Endodermal cell (in vitro differentiated cells): ENCODE measurements around the gene MYO5B. TPM values are rescaled to one million over a fixed set of nuclear protein-coding genes. Genes with fewer than 3 reads are reported as not detected.
"Not testable (repeated sequence)": the region's sequence is repeated elsewhere in the genome, so short reads cannot be mapped to it uniquely, and the experiment has no call there.

Experiments
- DNase-seq: peaks from one replicate; pipeline ENCODE4 v3.0.0-alpha.2; 2017
- H3K27ac ChIP-seq: 2 replicates; pipeline ENCODE4 v1.5.1; 2013; ENCODE audit warnings: mild to moderate bottlenecking, low read depth, low read length, moderate library complexity
- H3K27me3 ChIP-seq: 2 replicates; pipeline ENCODE4 v1.6.1; 2013; ENCODE audit warnings: mild to moderate bottlenecking, low read length, moderate library complexity; ENCODE audit not compliant: insufficient read depth, control insufficient read depth, poor library complexity, severe bottlenecking
- H3K36me3 ChIP-seq: 2 replicates; pipeline ENCODE4 v1.7.0; 2013; ENCODE audit warnings: mild to moderate bottlenecking, low read length, moderate library complexity; ENCODE audit not compliant: control insufficient read depth, insufficient read depth
- H3K4me1 ChIP-seq: one replicate; pipeline ENCODE4 v1.7.0; 2013; ENCODE audit warnings: low read length; ENCODE audit not compliant: control insufficient read depth, insufficient read depth
- H3K4me3 ChIP-seq: 2 replicates; pipeline ENCODE4 v1.5.1; 2013; ENCODE audit warnings: mild to moderate bottlenecking, low read length, moderate library complexity
- H3K9ac ChIP-seq: 2 replicates; pipeline ENCODE4 v1.6.1; 2013; ENCODE audit warnings: mild to moderate bottlenecking, low read length, moderate library complexity; ENCODE audit not compliant: poor library complexity, severe bottlenecking; ENCODE audit errors: extremely low read depth
- H3K9me3 ChIP-seq: 2 replicates; pipeline ENCODE4 v1.6.1; 2013; ENCODE audit warnings: mild to moderate bottlenecking, low read length, moderate library complexity; ENCODE audit not compliant: control insufficient read depth
- H3K27ac Mint-ChIP-seq: 2 replicates; pipeline ENCODE4 v1.8.0; 2020; ENCODE audit warnings: mixed read lengths
- H3K27me3 Mint-ChIP-seq: 2 replicates; pipeline ENCODE4 v1.8.0; 2021; ENCODE audit warnings: mild to moderate bottlenecking, mixed read lengths; ENCODE audit not compliant: insufficient read depth
- H3K36me3 Mint-ChIP-seq: 2 replicates; pipeline ENCODE4 v1.8.0; 2020; ENCODE audit warnings: low read depth, mixed read lengths
- H3K4me1 Mint-ChIP-seq: 2 replicates; pipeline ENCODE4 v1.8.0; 2020; ENCODE audit warnings: mixed read lengths
- H3K4me3 Mint-ChIP-seq: 2 replicates; pipeline ENCODE4 v1.8.0; 2020; ENCODE audit warnings: mild to moderate bottlenecking, moderate library complexity, mixed read lengths
- H3K9me3 Mint-ChIP-seq: 2 replicates; pipeline ENCODE4 v1.8.0; 2020; ENCODE audit warnings: mild to moderate bottlenecking, mixed read lengths
- CTCF ChIP-seq: fragments of 200-600 bp; sonication (generic); conservative IDR thresholded peaks from 2 replicates; pipeline ENCODE4 v1.5.0; 2021; ENCODE audit warnings: antibody characterized with exemption, mild to moderate bottlenecking
- WGBS, 2 experiments: methylation state at CpG; one replicate each; pipeline versions ENCODE4 v1.1.5 to v1.1.7; 2013; ENCODE audit warnings: missing lambda C conversion rate in 2 of 2, mixed read lengths in 1 of 2; ENCODE audit not compliant: insufficient coverage in 1 of 2, insufficient read length in 1 of 2; 5-methylcytosine and 5-hydroxymethylcytosine counted together
- total RNA-seq, 2 donors: library from RNA; stranded (reverse); fragmentation: NEBNext Ultra II Directional in 1 of 2; extraction: Animal tissue kit (Norgen Biotek cat#: 25700) in 1 of 2; gene quantifications; 2 replicates in 1 of 2; 3 replicates in 1 of 2; pipeline ENCODE4 v1.2.1, GENCODE V29; 2021

Gene MYO5B
- total RNA-seq, 2 donors from 2014 or later, result 12.2 to 16.8 TPM

- Histone ChIP-seq H3K4me3 (no peak overlapping the region), H3K27ac (peak overlapping the region; percentile 12), H3K9ac (no peak overlapping the region), H3K36me3 (no peaks in the 10 kb centered on the region), H3K4me1 (peaks cover 27% of the 10 kb centered on the region), H3K9me3 (no peaks in the 10 kb centered on the region), H3K27me3 (no peaks in the 10 kb centered on the region)
- H3K4me1 Mint-ChIP-seq, result peaks cover 75% of the 10 kb centered on the region
- no peak for DNase-seq
- no peaks in the 10 kb centered on the region for H3K9me3 Mint-ChIP-seq
- TF ChIP-seq CTCF, result no peak
- H3K4me3 Mint-ChIP-seq, result no peak overlapping the region
- H3K27me3 Mint-ChIP-seq, result peaks cover 27% of the 10 kb centered on the region
- H3K36me3 Mint-ChIP-seq, result no peaks in the 10 kb centered on the region
- WGBS, 2 experiments, result 88 to 92% methylated on average over 9 to 15 of the region's 15 CpGs
- H3K27ac Mint-ChIP-seq, result no peak overlapping the region
These were observed 302.6 kb downstream of the MYO5B start for GRCh38 chr18:49892148-49892924.

GRCh38 chr18:49890041-49890440 lies 304.9 kb downstream of the MYO5B start:
- no peaks in the 10 kb centered on the region for H3K9me3 ChIP-seq
- H3K36me3 Mint-ChIP-seq, result no peaks in the 10 kb centered on the region
- H3K27me3 ChIP-seq, result no peaks in the 10 kb centered on the region
- TF ChIP-seq CTCF, result no peak
- H3K9ac ChIP-seq, result no peak overlapping the region
- H3K4me3 Mint-ChIP-seq, result no peak overlapping the region
- no peaks in the 10 kb centered on the region for H3K9me3 Mint-ChIP-seq
- H3K27ac ChIP-seq, result no peak overlapping the region
- peaks cover 55% of the 10 kb centered on the region for H3K4me1 Mint-ChIP-seq
- peaks cover 14% of the 10 kb centered on the region for H3K27me3 Mint-ChIP-seq
- DNase-seq, result peak; percentile 60
- H3K27ac Mint-ChIP-seq, result no peak overlapping the region
- peaks cover 17% of the 10 kb centered on the region for H3K4me1 ChIP-seq
- no peak overlapping the region for H3K4me3 ChIP-seq
- no peaks in the 10 kb centered on the region for H3K36me3 ChIP-seq

- not testable (repeated sequence) for H3K9me3 Mint-ChIP-seq, H3K4me3 Mint-ChIP-seq, H3K27me3 ChIP-seq, H3K27ac ChIP-seq, H3K36me3 Mint-ChIP-seq, H3K9ac ChIP-seq, H3K9me3 ChIP-seq, DNase-seq, H3K27ac Mint-ChIP-seq, H3K36me3 ChIP-seq, H3K4me3 ChIP-seq
- Mint-ChIP-seq H3K4me1 (peaks cover 52% of the 10 kb centered on the region), H3K27me3 (peaks cover 11% of the 10 kb centered on the region)
- WGBS, 2 experiments, result 95 to 100% methylated on average over 1 to 2 of the region's 2 CpGs
- H3K4me1 ChIP-seq, result peaks cover 17% of the 10 kb centered on the region
These were observed 305.4 kb downstream of the MYO5B start for GRCh38 chr18:49889552-49889951.
